Prostate gland (tissue), 2 donors: ENCODE results near the gene EGLN2. TPM values are rescaled to one million over a fixed set of nuclear protein-coding genes. Genes with fewer than 3 reads are reported as not detected.
A peak's percentile ranks its signal among the peaks of the same experiment; 100 is the strongest.
"Not testable (repeated sequence)": the region's sequence is repeated elsewhere in the genome, so short reads cannot be mapped to it uniquely, and the experiment has no call there.

Source experiments
- DNase-seq: peaks from one replicate; pipeline ENCODE4 v3.0.0-alpha.2; 2019; ENCODE audit warnings: low spot score
- H3K27ac ChIP-seq, 2 donors: fragments of 200-600 bp; sonication (generic); 2 replicates each; pipeline ENCODE4 v1.5.1; 2017 to 2019
- H3K27me3 ChIP-seq: fragments of 200-600 bp; sonication (generic); replicated peaks from 2 replicates; pipeline ENCODE4 v1.5.1; 2019; ENCODE audit not compliant: insufficient read depth
- H3K36me3 ChIP-seq, 2 donors: fragments of 200-600 bp; sonication (generic); 1 replicate in 1 of 2; 2 replicates in 1 of 2; pipeline versions ENCODE4 v1.5.1 to v1.8.1; 2017 to 2019
- H3K4me1 ChIP-seq: fragments of 200-600 bp; sonication (generic); replicated peaks from 2 replicates; pipeline ENCODE4 v1.5.1; 2019
- H3K4me3 ChIP-seq, 2 donors: fragments of 200-600 bp; sonication (generic); 2 replicates each; pipeline ENCODE4 v1.5.1; 2017 to 2019
- H3K9me3 ChIP-seq: fragments of 200-600 bp; sonication (generic); 2 replicates; pipeline ENCODE4 v1.5.1; 2017
- CTCF ChIP-seq, 4 experiments: fragments of 200-600 bp in 2 of 4; fragments of 450-650 bp in 2 of 4; sonication (generic) in 2 of 4; IDR thresholded peaks; 1 replicate in 3 of 4; 2 replicates in 1 of 4; pipeline ENCODE4 v1.5.1; 2016 to 2019; ENCODE audit warnings: antibody characterized with exemption in 4 of 4, mild to moderate bottlenecking in 2 of 4, moderate library complexity in 2 of 4
- POLR2A ChIP-seq: fragments of 450-650 bp; IDR thresholded peaks from one replicate; pipeline ENCODE4 v1.6.1; 2016; ENCODE audit warnings: antibody characterized with exemption, mild to moderate bottlenecking
- POLR2AphosphoS5 ChIP-seq: sonication (generic); formaldehyde crosslinking; IDR thresholded peaks from one replicate; pipeline ENCODE4 v1.6.1; 2017; ENCODE audit warnings: antibody characterized with exemption
- WGBS: methylation state at CpG from one replicate; pipeline ENCODE4 v1.1.5; 2018; 5-methylcytosine and 5-hydroxymethylcytosine counted together
- intact Hi-C: fragments of 100-400 bp; cut with DNase I; formaldehyde crosslinking; loops from one replicate; pipeline ENCODE4 v1.14.2; 2022
- total RNA-seq, 2 donors: library from RNA; depleted of rRNA; stranded (reverse); fragments of >200 nt; gene quantifications; one replicate each; pipeline ENCODE4 v1.1.0, GENCODE V29; 2016

The EGLN2 gene
- total RNA-seq, 2 donors from 2014 or later: 62.6 to 213 TPM

GRCh38 chr19:40813182-40813581, 14.2 kb downstream of the EGLN2 start:
- no peak overlapping the region for H3K4me3 ChIP-seq
- H3K27ac ChIP-seq: peak overlapping the region; percentile 56 to 57
- intact Hi-C loops: no loop called here
- no peaks in the 10 kb centered on the region for H3K9me3 ChIP-seq
- peaks cover 4% of the 10 kb centered on the region for H3K4me1 ChIP-seq
- H3K27me3 ChIP-seq: no peaks in the 10 kb centered on the region
- H3K36me3 ChIP-seq: no peaks in the 10 kb centered on the region
- peak; percentile 53 for DNase-seq
- TF ChIP-seq POLR2A: no peak
- no peak for TF ChIP-seq CTCF (IDR thresholded peaks at IDR 0.05)
- TF ChIP-seq POLR2AphosphoS5: no peak
- 9% methylated on average over 4 of the region's 4 CpGs for WGBS

- Histone ChIP-seq H3K4me1 (peaks cover 7% of the 10 kb centered on the region), H3K36me3 (no peaks in the 10 kb centered on the region), H3K27ac (no peak overlapping the region), H3K9me3 (no peaks in the 10 kb centered on the region), H3K27me3 (no peaks in the 10 kb centered on the region), H3K4me3 (no peak overlapping the region)
- TF ChIP-seq CTCF (IDR thresholded peaks at IDR 0.05): no peak
- no peak for TF ChIP-seq POLR2A
- 81% methylated on average over 4 of the region's 4 CpGs for WGBS
- no peak for DNase-seq
- intact Hi-C loops: no loop called here
These were observed 16.2 kb downstream of the EGLN2 start for GRCh38 chr19:40815223-40815622.

- H3K4me1 ChIP-seq, H3K27me3 ChIP-seq, intact Hi-C loops, H3K36me3 ChIP-seq, H3K9me3 ChIP-seq, DNase-seq: not testable (repeated sequence)
- Histone ChIP-seq H3K4me3 (peak overlapping the region in 1 of 2 donors; percentile 9), H3K27ac (peak overlapping the region in 1 of 2 donors; percentile 24)
- 30% methylated on average over 25 of the region's 36 CpGs for WGBS
- peak in 2 of 4 experiments; percentile 37 to 39 for TF ChIP-seq CTCF (IDR thresholded peaks at IDR 0.05)
These were observed 19.7 kb downstream of the EGLN2 start for GRCh38 chr19:40818480-40819399.

DNA sequence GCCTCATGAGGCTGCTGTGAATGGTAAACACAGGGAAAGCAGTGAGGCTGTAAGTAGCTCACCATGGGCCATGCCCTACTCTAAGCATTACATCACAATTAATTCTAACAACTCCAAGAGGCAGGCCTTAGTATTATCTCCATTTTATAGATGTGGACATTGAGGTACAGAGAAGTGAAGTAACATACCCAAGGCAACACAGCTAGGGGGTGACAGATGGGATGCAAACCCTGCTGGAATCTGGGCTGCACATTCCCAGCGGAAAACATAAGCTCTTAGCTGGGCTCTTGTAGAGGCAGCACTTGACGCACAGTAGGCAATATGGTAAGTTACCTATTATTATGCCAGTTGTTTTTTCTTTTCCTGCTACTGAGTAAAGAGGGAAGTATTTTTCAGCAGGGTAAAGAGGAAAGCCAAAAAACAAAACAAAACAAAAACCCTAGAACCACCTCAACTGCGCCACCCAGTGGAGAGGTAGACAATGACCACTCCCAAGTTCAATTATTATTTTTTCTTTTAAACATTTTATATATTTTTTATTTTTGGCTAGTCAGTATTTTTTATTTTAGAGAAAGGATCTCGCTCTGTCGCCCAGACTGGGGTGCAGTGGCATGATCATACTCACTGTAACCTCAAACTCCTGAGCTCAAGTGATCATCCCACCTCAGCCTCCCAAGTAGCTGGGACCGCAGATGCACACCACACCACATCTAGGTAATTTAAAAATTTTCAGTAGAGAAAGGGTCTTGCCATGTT, 20.7 kb downstream of the EGLN2 start:
- H3K27me3 ChIP-seq, DNase-seq, H3K9me3 ChIP-seq, H3K4me1 ChIP-seq, H3K36me3 ChIP-seq, H3K4me3 ChIP-seq: not testable (repeated sequence)
- H3K27ac ChIP-seq: peak overlapping the region in 1 of 2 donors; percentile 24
- intact Hi-C loops: loop anchor here (5.0 kb wide), 1 partner anchor 157 kb away; no protein-coding TSS in a partner anchor
- TF ChIP-seq POLR2AphosphoS5 (peak; percentile 41), CTCF (IDR thresholded peaks at IDR 0.05) (peak; percentile 73 to 89 (median 83))
- 54% methylated on average over 6 of the region's 6 CpGs for WGBS
